ENCODE data around the gene SERINC2.

Gene SERINC2

DNA sequence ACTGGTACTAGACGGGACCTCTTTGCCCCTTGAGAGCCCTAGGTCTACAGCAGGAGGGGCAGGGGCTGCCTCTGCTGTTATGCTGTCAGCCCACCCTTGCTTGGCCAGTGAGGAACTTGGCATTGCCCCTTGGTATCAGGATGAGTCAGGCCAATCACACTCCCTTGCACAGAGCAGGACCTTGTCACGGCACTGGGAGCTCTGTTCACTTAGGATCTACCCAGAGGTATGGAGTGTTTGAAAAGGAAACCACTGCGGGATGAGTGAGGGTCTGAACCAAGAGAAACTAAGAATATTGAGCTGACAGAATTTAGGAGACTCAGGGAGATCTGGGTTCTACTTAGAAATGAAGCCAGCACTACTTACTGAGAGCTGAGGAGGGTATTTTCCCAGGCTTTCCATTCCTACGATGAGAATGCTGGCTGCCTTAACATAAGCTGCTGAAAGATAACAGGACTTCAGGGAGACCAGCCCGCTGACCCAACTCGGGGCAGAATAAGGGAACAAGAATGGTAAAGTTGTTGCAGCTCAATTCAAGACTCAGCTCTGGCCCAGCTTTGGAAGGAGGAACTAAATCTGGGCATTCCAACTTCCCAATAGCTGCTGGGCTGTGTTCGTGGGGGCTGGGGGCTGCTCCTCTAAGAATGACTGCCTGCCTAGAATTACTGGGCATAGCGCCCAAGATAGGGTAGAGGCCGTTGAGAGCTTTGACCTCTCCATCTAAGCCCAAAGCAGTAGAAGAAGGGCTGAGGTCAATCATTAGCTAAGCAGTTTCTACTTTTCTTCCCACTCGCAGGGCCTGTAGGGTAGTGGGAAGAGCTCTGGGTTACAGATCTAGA lies 41.7 kb upstream of the SERINC2 start:
- DNase-seq (ENCODE audit: low spot score) = no peak
- TF ChIP-seq, protein P1, sequence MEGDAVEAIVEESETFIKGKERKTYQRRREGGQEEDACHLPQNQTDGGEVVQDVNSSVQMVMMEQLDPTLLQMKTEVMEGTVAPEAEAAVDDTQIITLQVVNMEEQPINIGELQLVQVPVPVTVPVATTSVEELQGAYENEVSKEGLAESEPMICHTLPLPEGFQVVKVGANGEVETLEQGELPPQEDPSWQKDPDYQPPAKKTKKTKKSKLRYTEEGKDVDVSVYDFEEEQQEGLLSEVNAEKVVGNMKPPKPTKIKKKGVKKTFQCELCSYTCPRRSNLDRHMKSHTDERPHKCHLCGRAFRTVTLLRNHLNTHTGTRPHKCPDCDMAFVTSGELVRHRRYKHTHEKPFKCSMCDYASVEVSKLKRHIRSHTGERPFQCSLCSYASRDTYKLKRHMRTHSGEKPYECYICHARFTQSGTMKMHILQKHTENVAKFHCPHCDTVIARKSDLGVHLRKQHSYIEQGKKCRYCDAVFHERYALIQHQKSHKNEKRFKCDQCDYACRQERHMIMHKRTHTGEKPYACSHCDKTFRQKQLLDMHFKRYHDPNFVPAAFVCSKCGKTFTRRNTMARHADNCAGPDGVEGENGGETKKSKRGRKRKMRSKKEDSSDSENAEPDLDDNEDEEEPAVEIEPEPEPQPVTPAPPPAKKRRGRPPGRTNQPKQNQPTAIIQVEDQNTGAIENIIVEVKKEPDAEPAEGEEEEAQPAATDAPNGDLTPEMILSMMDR (IDR thresholded peaks at IDR 0.05; ENCODE audit: extremely low read depth, insufficient read depth, missing control alignments) = no peak
- in situ Hi-C loops (cut with MboI; ENCODE audit: low pct_unique_long_range_greater_than_20kb, low sequenced_read_pairs, unreplicated experiment) = no loop called here

DNA sequence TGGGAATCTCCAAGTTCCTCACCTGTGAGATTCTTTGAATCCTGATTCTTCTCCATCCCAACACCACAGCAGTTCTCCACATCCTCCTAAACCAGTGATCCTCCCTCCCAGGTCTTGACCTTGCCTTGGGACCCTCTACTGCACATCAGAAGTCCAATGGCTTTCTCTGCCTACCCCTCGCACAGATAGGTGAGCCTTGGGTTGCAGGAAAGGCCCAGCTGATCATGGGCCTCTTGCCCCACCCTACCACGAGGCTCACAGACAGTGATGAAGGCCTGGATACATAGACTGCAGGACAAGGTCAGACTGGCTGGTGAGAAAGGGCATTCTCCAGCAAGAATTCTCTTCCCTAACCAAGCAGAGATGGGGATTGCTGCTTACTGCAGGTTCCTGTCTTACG lies 41.0 kb upstream of the SERINC2 start:
- TF ChIP-seq, protein P1 (IDR thresholded peaks at IDR 0.05; ENCODE audit: extremely low read depth, insufficient read depth, missing control alignments) = no peak
- in situ Hi-C loops (cut with MboI; ENCODE audit: low pct_unique_long_range_greater_than_20kb, low sequenced_read_pairs, unreplicated experiment) = no loop called here
- DNase-seq (ENCODE audit: low spot score) = no peak

DNA sequence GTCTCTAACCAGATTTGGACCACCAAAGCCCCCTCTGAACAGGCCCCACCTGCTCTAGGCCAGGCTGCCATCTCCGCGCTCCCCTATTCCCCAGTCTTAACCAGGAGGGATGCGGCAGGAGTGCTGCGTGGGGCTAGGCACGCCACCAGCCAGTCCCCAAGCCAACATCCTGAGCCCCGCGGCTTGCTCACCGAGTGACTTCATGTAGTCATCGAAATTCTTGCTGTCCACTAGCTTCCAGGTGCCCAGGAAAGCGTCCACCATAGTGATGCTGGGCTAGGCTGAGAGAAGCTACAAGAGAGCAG lies 40.3 kb upstream of the SERINC2 start:
- no peak for DNase-seq (ENCODE audit: low spot score)
- in situ Hi-C loops (cut with MboI; ENCODE audit: low pct_unique_long_range_greater_than_20kb, low sequenced_read_pairs, unreplicated experiment) = no loop called here
- TF ChIP-seq, protein P1 (IDR thresholded peaks at IDR 0.05; ENCODE audit: extremely low read depth, insufficient read depth, missing control alignments) = no peak

DNA sequence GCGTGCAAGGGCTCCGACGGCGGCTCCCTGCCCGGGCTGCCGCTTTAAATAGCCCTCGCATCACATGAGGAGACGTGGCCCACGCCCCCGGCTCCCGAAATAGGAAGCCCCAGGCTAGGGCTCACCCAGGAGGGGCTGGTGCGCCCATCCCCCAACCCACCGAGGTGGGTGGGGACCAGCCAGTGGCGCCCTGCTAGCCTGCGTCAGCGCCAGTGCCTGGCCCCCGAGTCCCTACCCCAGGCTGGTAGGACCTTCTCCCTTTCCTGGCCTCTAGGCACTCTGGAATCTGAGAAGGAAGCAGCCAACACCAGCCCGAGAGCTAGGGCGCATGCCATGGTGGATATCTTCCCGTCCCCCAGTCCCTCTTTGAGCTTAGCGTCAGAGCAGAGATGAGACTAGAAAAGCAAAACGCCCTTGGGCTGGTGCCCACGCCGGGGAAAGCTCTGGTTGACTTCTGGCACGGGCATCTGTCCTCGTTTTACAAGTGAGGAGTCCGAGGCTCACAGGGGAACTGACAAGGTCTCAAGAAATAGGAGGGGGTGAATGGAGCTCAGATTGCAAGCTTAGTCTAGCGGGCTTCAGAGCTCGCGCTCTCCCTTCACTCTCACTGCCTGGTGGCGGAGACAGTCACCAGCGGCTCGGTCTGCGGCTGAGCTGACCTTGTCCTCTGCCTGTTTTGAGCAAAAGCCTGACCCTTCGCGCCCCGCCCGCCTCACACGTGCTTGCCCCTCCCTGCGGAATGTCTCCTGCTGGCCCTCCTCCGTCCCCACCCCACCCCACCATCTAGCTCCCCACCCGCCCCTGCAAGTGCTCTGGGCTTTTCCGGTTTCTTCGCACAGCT lies 39.7 kb upstream of the SERINC2 start, which contains the start of gene FABP3:
Gene FABP3 (minus strand): TSS at position 21 of the 841 bp plus-strand sequence. CDS start 62 bp downstream, outside the sequence.
- DNase-seq (ENCODE audit: low spot score) = peak; percentile 68
- TF ChIP-seq, protein P1 (IDR thresholded peaks at IDR 0.05; ENCODE audit: extremely low read depth, insufficient read depth, missing control alignments) = no peak
- in situ Hi-C loops (cut with MboI; ENCODE audit: low pct_unique_long_range_greater_than_20kb, low sequenced_read_pairs, unreplicated experiment) = no loop called here

DNA sequence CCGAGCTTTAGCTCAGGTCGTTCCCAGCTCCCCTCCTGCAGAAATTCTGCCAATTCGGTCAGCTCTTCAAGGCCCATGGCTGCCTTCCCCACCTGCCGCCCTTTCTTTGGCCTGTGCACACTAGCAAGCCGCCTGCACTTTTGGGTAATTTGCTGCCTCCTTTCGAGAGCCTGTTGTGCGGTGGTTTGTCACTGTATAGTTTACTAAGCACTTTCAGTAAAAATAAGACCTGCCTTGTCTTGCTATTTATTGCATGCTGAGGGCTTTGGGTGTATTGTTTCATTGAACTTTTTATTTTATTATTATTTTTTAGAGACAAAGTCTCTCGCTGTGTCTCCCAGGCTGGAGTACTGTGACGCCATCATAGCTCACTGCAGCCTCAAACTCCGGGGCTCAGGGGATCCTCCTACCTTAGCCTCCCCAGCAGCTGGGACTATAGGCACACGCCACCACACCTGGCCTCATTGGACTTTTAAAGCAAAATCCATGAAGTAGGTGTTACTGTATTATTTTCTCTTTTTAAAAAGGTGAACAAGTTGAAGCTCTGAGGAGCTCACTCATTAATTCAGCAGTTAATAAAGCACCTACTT lies 39.0 kb upstream of the SERINC2 start:
- in situ Hi-C loops (cut with MboI; ENCODE audit: low pct_unique_long_range_greater_than_20kb, low sequenced_read_pairs, unreplicated experiment) = no loop called here
- TF ChIP-seq, protein P1 (IDR thresholded peaks at IDR 0.05; ENCODE audit: extremely low read depth, insufficient read depth, missing control alignments) = peak; percentile 0
- DNase-seq (ENCODE audit: low spot score) = no peak

DNA sequence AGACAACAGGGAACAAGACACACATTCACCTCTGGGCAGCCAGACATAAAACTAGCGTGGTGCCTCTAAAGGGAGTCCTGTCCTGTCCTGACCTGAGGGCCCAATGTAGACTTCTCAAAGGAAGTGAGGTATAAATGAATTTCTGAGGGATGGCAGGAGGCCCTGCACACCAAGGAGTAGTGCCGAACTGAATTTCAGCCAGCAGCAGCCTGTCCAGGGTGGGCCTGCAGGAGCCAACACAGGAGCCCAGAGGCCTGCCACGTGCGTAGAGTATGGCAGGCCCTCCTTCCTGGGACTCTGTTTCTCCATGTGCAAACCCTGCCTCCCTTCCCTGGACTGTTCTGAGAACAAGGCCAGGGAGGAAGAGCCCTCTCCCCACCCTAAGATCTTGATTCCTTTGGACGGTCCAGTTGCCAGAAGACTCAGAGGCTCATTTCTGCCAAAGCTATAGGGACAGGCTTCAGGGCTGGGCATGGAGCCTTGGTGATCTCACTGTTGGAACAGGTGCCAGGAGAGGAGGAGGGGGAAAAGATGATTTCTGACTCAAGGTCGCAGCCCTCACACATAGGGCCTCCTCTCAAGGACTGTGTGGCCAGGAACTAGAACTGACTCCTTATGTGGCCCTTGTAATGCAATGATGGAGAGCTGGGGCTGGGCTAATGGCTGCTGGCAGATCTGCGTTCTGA lies 38.4 kb upstream of the SERINC2 start:
- in situ Hi-C loops (cut with MboI; ENCODE audit: low pct_unique_long_range_greater_than_20kb, low sequenced_read_pairs, unreplicated experiment) = no loop called here
- no peak for DNase-seq (ENCODE audit: low spot score)
- TF ChIP-seq, protein P1 (IDR thresholded peaks at IDR 0.05; ENCODE audit: extremely low read depth, insufficient read depth, missing control alignments) = no peak
